Loucy (cell line): ENCODE data around the gene HRH1.

Experiments used
- CTCF ChIP-seq: fragments of 200-600 bp; sonication (generic); conservative IDR thresholded peaks from 2 replicates; pipeline ENCODE4 v1.5.1; 2014; ENCODE audit warnings: mild to moderate bottlenecking, antibody characterized with exemption, low read length
- EZH2phosphoT487 ChIP-seq: fragments of 200-600 bp; IDR thresholded peaks from 2 replicates; pipeline ENCODE4 v1.6.1; 2018; ENCODE audit warnings: antibody characterized with exemption, mild to moderate bottlenecking, moderate library complexity, borderline replicate concordance

- no peak for TF ChIP-seq CTCF
- no peak for TF ChIP-seq EZH2phosphoT487
Observed at GRCh38 chr3:11282250-11283138, 128.2 kb downstream of the HRH1 start.
